HepG2 (cell line): Measurements from ENCODE around the gene TRAK1. TPM values are rescaled to one million over a fixed set of nuclear protein-coding genes. Genes with fewer than 3 reads are reported as not detected.

Source experiments
- ELF3 ChIP-seq: IDR thresholded peaks from 2 replicates; pipeline ENCODE4 v1.6.1; 2016; ENCODE audit warnings: missing genetic modification reagents, missing compliant biosample characterization
- FOXA1 ChIP-seq, 2 experiments: fragments of 450-650 bp in 1 of 2; sonication (generic) in 1 of 2; formaldehyde crosslinking in 1 of 2; IDR thresholded peaks; 2 replicates each; pipeline versions ENCODE4 v1.4.0 to v1.6.1; 2016 to 2020; ENCODE audit warnings: missing genetic modification reagents in 1 of 2
- GTF2F1 ChIP-seq: fragments of 150-350 bp; IDR thresholded peaks from 2 replicates; pipeline ENCODE4 v1.6.1; 2014; ENCODE audit warnings: low read length
- HIVEP1 ChIP-seq: sonication (generic); formaldehyde crosslinking; IDR thresholded peaks from 2 replicates; pipeline ENCODE4 v1.4.0; 2020; ENCODE audit warnings: mild to moderate bottlenecking, missing genetic modification reagents
- JUN ChIP-seq: sonication (generic); formaldehyde crosslinking; IDR thresholded peaks from 2 replicates; pipeline ENCODE4 v1.4.0; 2020; ENCODE audit warnings: mild to moderate bottlenecking, missing genetic modification reagents
- MBNL3 ChIP-seq: fragments of 250-450 bp; sonication (Bioruptor Pico); conservative IDR thresholded peaks from 2 replicates; pipeline ENCODE4 v1.8.0; 2022; ENCODE audit warnings: mild to moderate bottlenecking, inconsistent platforms
- NR2F6 ChIP-seq, 2 experiments: IDR thresholded peaks; 2 replicates each; pipeline ENCODE4 v1.6.1; 2016; ENCODE audit warnings: antibody characterized with exemption in 1 of 2, mild to moderate bottlenecking in 1 of 2
- RNF2 ChIP-seq: fragments of 450-650 bp; conservative IDR thresholded peaks from 2 replicates; pipeline ENCODE4 v1.6.1; 2016; ENCODE audit warnings: low read depth
- TAF1 ChIP-seq: sonication (generic); formaldehyde crosslinking; IDR thresholded peaks from 2 replicates; pipeline ENCODE4 v1.4.0; 2020; ENCODE audit warnings: missing genetic modification reagents
- USF2 ChIP-seq, 2 experiments: sonication (generic) in 1 of 2; formaldehyde crosslinking in 1 of 2; IDR thresholded peaks; 2 replicates each; pipeline versions ENCODE4 v1.5.1 to v1.6.1; 2011 to 2020; ENCODE audit warnings: borderline replicate concordance in 1 of 2, low read depth in 1 of 2, low read length in 1 of 2, mild to moderate bottlenecking in 1 of 2, missing genetic modification reagents in 1 of 2, moderate library complexity in 1 of 2
- ZBTB1 ChIP-seq: sonication (generic); formaldehyde crosslinking; IDR thresholded peaks from 2 replicates; pipeline ENCODE4 v1.4.0; 2020; ENCODE audit warnings: missing genetic modification reagents, borderline replicate concordance
- ZBTB40 ChIP-seq, 2 experiments: fragments of 450-650 bp in 1 of 2; sonication (generic) in 1 of 2; formaldehyde crosslinking in 1 of 2; IDR thresholded peaks; 2 replicates each; pipeline versions ENCODE4 v1.6.1 to v1.8.0; 2016 to 2022; ENCODE audit warnings: antibody characterized with exemption in 1 of 2, mild to moderate bottlenecking in 1 of 2, missing genetic modification reagents in 1 of 2
- ZFAT ChIP-seq: sonication (generic); formaldehyde crosslinking; conservative IDR thresholded peaks from 2 replicates; pipeline ENCODE4 v1.8.1; 2023; ENCODE audit warnings: missing genetic modification reagents, inconsistent platforms
- ZNF205 ChIP-seq: IDR thresholded peaks from 2 replicates; pipeline ENCODE4 v1.6.1; 2018; ENCODE audit warnings: missing biosample characterization, missing genetic modification reagents
- ZNF367 ChIP-seq: sonication (generic); formaldehyde crosslinking; IDR thresholded peaks from 2 replicates; pipeline ENCODE4 v1.4.0; 2020; ENCODE audit warnings: missing genetic modification reagents, borderline replicate concordance
- polyA plus RNA-seq, 8 experiments: library from polyadenylated mRNA; depleted of rRNA in 3 of 8; stranded (reverse) in 7 of 8; unstranded in 1 of 8; fragments of >200 nt; fragmentation: Illumina TruSeq in 4 of 8; extraction: Trizol in 4 of 8; gene quantifications; 2 replicates each; pipeline versions ENCODE4 v1.2.1 to v1.2.3, GENCODE V29; 2011 to 2016; ENCODE audit warnings: low read depth in 4 of 8, missing spikeins in 1 of 8, mixed read lengths in 1 of 8; ENCODE audit not compliant: insufficient read depth in 1 of 8
- total RNA-seq, 5 experiments: library from RNA; depleted of rRNA; stranded (reverse); fragments of >200 nt; fragmentation: Illumina TruSeq; extraction: Trizol; gene quantifications; 2 replicates each; pipeline ENCODE4 v1.2.3, GENCODE V29; 2016; ENCODE audit warnings: low read depth in 1 of 5

The TRAK1 gene
- total and polyA plus RNA-seq, 2 of the 13 experiments (the other 11 are each of a cell fraction or from before 2014, with no cell fraction given): 20.5 to 46.6 TPM

- TF ChIP-seq ZBTB40 (IDR thresholded peaks at IDR 0.05) (no peak), ZBTB40 (CRISPR knock-in tag; IDR thresholded peaks at IDR 0.05) (no peak; the same call in 1 of the 2 replicates), RNF2 (no peak), USF2 (IDR thresholded peaks at IDR 0.05; ENCODE audit: low read depth, low read length) (no peak), USF2 (CRISPR knock-in tag; IDR thresholded peaks at IDR 0.05; ENCODE audit: borderline replicate concordance) (no peak), ZFAT (no peak), HIVEP1 (no peak), GTF2F1 (no peak), FOXA1 (IDR thresholded peaks at IDR 0.05) (peak; percentile 99), FOXA1 (CRISPR knock-in tag; IDR thresholded peaks at IDR 0.05) (peak; percentile 99), NR2F6 (IDR thresholded peaks at IDR 0.05) (peak; percentile 94), NR2F6 (CRISPR knock-in tag; IDR thresholded peaks at IDR 0.05) (peak; percentile 88), ZBTB1 (CRISPR knock-in tag) (no peak), ZNF205 (peak; percentile 88; the same call in 1 of the 2 replicates), MBNL3 (CRISPR knock-in tag) (no peak), ZNF367 (CRISPR knock-in tag) (no peak), TAF1 (CRISPR knock-in tag) (no peak), JUN (CRISPR knock-in tag) (peak; percentile 93), ELF3 (CRISPR knock-in tag) (peak; percentile 51; the same call in 1 of the 2 replicates)
These were observed 39.3 kb downstream of the TRAK1 start (continued) for GRCh38 chr3:42130329-42131070.
